ENCODE data around the gene CAND2. TPM values are rescaled to one million over a fixed set of nuclear protein-coding genes. Genes with fewer than 3 reads are reported as not detected.
A peak's percentile ranks its signal among the peaks of the same experiment; 100 is the strongest.

Gene CAND2
- total and polyA plus RNA-seq, 2 experiments from 2014 or later: 4.3 to 5.0 TPM

DNA sequence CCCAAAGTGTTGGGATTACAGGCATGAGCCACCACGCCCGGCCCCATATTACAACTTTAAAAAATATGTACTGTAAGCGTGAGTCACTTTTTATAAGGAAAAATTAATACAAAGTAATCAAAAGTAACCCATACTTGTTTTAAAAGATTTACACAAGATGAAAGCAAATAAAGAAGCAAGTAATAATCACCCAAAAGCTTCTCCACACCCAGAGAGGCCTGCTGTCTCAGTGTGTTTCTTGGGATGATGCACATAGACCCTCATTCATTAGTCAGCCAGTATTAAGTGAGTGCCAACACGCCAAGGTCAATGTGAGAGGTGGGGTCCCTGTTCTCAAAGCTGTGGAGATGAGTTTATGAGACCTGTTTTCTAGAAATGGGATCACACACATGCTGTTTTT is 32.9 kb downstream of the CAND2 start:
- Histone ChIP-seq H4K20me1 (ENCODE audit: insufficient read depth, poor library complexity, severe bottlenecking) (peaks cover under 1% of the 10 kb centered on the region), H3K4me1 (ENCODE audit: insufficient read depth) (no peaks in the 10 kb centered on the region), H3K4me2 (no peak overlapping the region), H3K27ac (no peak overlapping the region), H3K79me2 (no peaks in the 10 kb centered on the region), H3K27me3 (no peaks in the 10 kb centered on the region), H3K4me3 (no peak overlapping the region), H2AFZ (no peak overlapping the region), H3K9me2 (replicated peaks; ENCODE audit: insufficient read depth) (no peaks in the 10 kb centered on the region), H3K36me3 (replicated peaks; ENCODE audit: insufficient read depth, low read depth) (no peaks in the 10 kb centered on the region), H3K9me3 (ENCODE audit: low read depth) (no peaks in the 10 kb centered on the region)
- WGBS (ENCODE audit: low lambda C conversion rate, missing lambda C conversion rate): 95% methylated on average over 4 of the region's 4 CpGs
- no peak for TF ChIP-seq EZH2phosphoT487 (IDR thresholded peaks at IDR 0.05; ENCODE audit: low read depth, severe bottlenecking, unreplicated experiment)
- TF ChIP-seq, protein P1, sequence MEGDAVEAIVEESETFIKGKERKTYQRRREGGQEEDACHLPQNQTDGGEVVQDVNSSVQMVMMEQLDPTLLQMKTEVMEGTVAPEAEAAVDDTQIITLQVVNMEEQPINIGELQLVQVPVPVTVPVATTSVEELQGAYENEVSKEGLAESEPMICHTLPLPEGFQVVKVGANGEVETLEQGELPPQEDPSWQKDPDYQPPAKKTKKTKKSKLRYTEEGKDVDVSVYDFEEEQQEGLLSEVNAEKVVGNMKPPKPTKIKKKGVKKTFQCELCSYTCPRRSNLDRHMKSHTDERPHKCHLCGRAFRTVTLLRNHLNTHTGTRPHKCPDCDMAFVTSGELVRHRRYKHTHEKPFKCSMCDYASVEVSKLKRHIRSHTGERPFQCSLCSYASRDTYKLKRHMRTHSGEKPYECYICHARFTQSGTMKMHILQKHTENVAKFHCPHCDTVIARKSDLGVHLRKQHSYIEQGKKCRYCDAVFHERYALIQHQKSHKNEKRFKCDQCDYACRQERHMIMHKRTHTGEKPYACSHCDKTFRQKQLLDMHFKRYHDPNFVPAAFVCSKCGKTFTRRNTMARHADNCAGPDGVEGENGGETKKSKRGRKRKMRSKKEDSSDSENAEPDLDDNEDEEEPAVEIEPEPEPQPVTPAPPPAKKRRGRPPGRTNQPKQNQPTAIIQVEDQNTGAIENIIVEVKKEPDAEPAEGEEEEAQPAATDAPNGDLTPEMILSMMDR (IDR thresholded peaks at IDR 0.05; ENCODE audit: poor library complexity): no peak
- TF ChIP-seq EZH2 (IDR thresholded peaks at IDR 0.05; ENCODE audit: borderline replicate concordance): no peak
- DNase-seq (ENCODE audit: low spot score): no peak

DNA sequence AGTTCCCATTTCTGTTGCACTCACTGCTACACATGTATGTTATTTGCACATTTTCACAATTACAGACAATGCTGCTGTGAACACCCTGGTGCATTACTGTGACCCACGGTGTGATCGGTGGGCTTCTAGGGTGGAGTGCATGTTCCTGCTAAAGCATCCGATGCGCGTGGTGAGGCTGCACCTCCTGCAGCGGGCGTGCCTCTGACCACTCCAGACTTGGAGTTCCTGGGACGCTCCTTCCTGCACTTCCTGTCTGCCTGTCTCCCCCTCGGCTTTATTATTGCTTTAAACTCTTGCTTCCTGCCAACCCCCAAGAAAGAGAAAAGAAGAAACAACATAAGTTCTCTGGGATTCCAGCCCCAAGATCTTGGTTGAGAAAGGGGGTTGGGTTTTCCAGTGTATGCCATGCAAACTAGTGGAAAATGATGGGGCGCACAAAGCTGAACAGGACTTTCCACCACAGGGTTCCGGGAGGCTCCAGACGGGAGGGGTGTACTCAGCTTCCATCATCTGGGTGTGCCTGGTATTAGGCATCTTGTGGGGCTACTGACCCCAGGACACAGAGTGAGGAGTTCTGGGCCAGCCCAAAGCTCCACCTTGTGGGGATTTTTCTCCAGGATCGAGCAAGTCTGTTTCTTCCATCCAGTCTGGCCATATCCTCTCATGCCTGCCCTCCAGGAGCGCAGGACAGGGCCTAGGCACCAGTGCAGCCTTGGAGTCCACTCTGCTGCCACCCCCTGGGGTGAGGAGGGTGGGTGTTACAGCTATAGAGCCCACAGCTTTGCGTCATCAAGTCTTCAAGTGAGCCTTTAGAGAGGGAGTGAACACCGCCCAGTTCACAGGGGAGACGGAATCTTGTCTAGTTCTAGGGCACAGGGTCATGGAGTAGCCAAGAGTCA is 33.7 kb downstream of the CAND2 start:
- no peak for DNase-seq (ENCODE audit: low spot score)
- H3K4me2 ChIP-seq: no peak overlapping the region
- H3K27me3 ChIP-seq: no peaks in the 10 kb centered on the region
- H3K9me3 ChIP-seq (ENCODE audit: low read depth): no peaks in the 10 kb centered on the region
- no peaks in the 10 kb centered on the region for H3K4me1 ChIP-seq (ENCODE audit: insufficient read depth)
- no peak overlapping the region for H3K27ac ChIP-seq
- no peaks in the 10 kb centered on the region for H3K36me3 ChIP-seq (replicated peaks; ENCODE audit: insufficient read depth, low read depth)
- H3K4me3 ChIP-seq: no peak overlapping the region
- H3K79me2 ChIP-seq: no peaks in the 10 kb centered on the region
- WGBS (ENCODE audit: low lambda C conversion rate, missing lambda C conversion rate): 90% methylated on average over 17 of the region's 17 CpGs
- peaks cover 5% of the 10 kb centered on the region for H4K20me1 ChIP-seq (ENCODE audit: insufficient read depth, poor library complexity, severe bottlenecking)
- no peaks in the 10 kb centered on the region for H3K9me2 ChIP-seq (replicated peaks; ENCODE audit: insufficient read depth)
- H2AFZ ChIP-seq: no peak overlapping the region
- TF ChIP-seq EZH2 (IDR thresholded peaks at IDR 0.05; ENCODE audit: borderline replicate concordance): no peak
- no peak for TF ChIP-seq EZH2phosphoT487 (IDR thresholded peaks at IDR 0.05; ENCODE audit: low read depth, severe bottlenecking, unreplicated experiment)
- TF ChIP-seq, protein P1 (IDR thresholded peaks at IDR 0.05; ENCODE audit: poor library complexity): peak; percentile 11

DNA sequence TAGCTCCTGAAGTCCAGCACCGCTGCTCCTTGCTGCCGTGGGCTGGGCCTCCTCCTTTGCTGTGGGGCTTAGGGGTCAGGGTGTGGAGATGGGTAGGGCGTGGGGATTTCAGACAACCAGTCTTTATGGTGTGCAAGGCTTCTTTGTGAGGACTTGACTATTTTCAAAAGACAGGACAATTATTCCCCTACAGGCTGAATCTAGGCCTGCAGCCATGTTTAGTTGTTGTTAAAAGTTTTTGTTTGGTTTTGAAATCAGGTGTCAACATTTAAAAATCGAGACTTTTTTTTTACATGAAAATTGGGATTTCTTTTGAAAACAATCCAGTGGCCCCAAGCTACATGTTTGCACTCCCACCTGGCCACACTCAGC is 34.3 kb downstream of the CAND2 start:
- no peak overlapping the region for H3K4me3 ChIP-seq
- H3K27ac ChIP-seq: no peak overlapping the region
- H2AFZ ChIP-seq: no peak overlapping the region
- no peaks in the 10 kb centered on the region for H3K27me3 ChIP-seq
- H3K79me2 ChIP-seq: no peaks in the 10 kb centered on the region
- no peaks in the 10 kb centered on the region for H3K36me3 ChIP-seq (replicated peaks; ENCODE audit: insufficient read depth, low read depth)
- no peaks in the 10 kb centered on the region for H3K9me3 ChIP-seq (ENCODE audit: low read depth)
- no peak for DNase-seq (ENCODE audit: low spot score)
- no peaks in the 10 kb centered on the region for H3K4me1 ChIP-seq (ENCODE audit: insufficient read depth)
- H3K4me2 ChIP-seq: no peak overlapping the region
- WGBS (ENCODE audit: low lambda C conversion rate, missing lambda C conversion rate): 84% methylated on average over 4 of the region's 4 CpGs
- no peaks in the 10 kb centered on the region for H3K9me2 ChIP-seq (replicated peaks; ENCODE audit: insufficient read depth)
- no peak for TF ChIP-seq EZH2phosphoT487 (IDR thresholded peaks at IDR 0.05; ENCODE audit: low read depth, severe bottlenecking, unreplicated experiment)
- TF ChIP-seq EZH2 (IDR thresholded peaks at IDR 0.05; ENCODE audit: borderline replicate concordance): no peak
- TF ChIP-seq, protein P1 (IDR thresholded peaks at IDR 0.05; ENCODE audit: poor library complexity): no peak
- peaks cover 9% of the 10 kb centered on the region for H4K20me1 ChIP-seq (ENCODE audit: insufficient read depth, poor library complexity, severe bottlenecking)

Data from hepatocyte (in vitro differentiated cells).